ENCODE measurements around the gene EMILIN1. TPM values are rescaled to one million over a fixed set of nuclear protein-coding genes. Genes with fewer than 3 reads are reported as not detected.

The EMILIN1 gene
- total RNA-seq, 1 donor from 2014 or later, result 21.3 TPM

DNA sequence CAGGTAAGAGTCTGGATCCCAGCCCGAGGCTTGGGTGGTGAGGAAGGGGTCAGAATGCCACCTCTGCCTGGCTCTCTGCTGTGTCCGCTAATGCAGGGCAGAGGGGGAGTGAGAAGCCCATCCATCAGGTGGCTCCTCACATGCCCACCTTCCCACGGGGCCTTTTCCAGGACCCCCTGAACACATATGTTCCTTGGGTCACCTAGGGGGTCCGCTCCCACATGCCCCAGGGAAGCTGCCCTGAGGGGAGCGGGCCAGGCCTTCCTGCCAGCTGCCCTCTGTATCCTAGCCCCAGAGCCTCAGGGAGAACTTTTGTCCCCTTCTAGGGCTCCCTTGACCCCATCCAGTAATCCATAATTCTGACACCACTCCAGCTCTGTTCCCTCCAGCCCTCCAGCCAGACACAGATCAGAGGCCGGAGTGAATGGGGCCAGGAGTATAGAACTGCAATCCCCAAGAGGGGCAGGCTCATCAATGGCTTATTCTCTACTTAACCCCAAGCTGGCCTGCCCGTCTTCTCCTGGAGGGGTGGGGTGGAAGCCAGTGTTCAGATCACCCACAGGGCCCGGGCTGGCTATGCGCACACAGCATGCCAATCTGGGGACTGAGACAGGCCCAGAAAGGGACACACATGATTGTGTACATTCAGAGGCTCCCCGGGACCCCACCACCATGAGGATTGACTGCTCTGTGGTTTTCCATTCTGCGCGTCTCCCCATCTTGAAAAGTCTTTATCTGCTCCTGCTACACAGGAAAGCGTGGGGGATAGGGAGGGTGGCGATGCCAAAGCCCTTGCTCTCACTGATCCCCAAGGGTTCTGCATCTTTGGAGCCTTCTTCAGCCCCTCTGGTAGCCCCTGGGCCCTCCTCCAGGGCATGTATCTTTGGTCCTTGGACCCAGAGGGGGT is 1.1 kb downstream of the EMILIN1 start:
- DNase-seq (ENCODE audit: low read depth in 2 of 2), result no peak

DNA sequence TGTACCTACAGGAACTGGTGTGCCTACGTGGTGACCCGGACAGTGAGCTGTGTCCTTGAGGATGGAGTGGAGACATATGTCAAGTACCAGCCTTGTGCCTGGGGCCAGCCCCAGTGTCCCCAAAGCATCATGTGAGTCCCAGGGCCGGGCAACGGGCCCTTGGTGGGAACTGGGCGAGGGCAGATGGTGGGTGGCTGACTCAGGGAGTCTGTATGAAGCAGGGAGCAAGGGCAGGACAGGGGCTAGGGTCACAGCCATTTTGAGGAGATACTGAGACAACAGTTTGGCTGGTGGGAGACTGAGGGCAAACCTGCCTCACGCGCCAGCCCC is 1.7 kb downstream of the EMILIN1 start:
- DNase-seq (ENCODE audit: low read depth in 2 of 2), result no peak

DNA sequence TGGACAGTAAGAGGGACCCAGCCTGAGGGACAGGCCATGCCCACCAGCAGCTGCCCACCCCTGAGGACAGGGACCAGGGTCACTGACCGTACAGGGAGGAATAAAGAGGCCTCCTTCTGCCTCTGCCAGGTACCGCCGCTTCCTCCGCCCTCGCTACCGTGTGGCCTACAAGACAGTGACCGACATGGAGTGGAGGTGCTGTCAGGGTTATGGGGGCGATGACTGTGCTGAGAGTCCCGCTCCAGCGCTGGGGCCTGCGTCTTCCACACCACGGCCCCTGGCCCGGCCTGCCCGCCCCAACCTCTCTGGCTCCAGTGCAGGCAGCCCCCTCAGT is 2.2 kb downstream of the EMILIN1 start:
- DNase-seq (ENCODE audit: low read depth in 2 of 2), result no peak

DNA sequence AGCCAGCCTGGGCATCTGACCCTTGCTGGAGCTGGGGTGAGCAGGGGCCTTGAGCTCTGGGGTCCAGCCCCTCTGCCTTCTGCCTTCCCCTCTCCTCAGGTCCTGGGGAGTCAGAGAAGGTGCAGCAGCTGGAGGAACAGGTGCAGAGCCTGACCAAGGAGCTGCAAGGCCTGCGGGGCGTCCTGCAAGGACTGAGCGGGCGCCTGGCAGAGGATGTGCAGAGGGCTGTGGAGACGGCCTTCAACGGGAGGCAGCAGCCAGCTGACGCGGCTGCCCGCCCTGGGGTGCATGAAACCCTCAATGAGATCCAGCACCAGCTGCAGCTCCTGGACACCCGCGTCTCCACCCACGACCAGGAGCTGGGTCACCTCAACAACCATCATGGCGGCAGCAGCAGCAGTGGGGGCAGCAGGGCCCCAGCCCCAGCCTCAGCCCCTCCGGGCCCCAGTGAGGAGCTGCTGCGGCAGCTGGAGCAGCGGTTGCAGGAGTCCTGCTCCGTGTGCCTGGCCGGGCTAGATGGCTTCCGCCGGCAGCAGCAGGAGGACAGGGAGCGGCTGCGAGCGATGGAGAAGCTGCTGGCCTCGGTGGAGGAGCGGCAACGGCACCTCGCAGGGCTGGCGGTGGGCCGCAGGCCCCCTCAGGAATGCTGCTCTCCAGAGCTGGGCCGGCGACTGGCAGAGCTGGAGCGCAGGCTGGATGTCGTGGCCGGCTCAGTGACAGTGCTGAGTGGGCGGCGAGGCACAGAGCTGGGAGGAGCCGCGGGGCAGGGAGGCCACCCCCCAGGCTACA is 3.8 kb downstream of the EMILIN1 start:
- no peak for DNase-seq (ENCODE audit: low read depth in 2 of 2)

DNA sequence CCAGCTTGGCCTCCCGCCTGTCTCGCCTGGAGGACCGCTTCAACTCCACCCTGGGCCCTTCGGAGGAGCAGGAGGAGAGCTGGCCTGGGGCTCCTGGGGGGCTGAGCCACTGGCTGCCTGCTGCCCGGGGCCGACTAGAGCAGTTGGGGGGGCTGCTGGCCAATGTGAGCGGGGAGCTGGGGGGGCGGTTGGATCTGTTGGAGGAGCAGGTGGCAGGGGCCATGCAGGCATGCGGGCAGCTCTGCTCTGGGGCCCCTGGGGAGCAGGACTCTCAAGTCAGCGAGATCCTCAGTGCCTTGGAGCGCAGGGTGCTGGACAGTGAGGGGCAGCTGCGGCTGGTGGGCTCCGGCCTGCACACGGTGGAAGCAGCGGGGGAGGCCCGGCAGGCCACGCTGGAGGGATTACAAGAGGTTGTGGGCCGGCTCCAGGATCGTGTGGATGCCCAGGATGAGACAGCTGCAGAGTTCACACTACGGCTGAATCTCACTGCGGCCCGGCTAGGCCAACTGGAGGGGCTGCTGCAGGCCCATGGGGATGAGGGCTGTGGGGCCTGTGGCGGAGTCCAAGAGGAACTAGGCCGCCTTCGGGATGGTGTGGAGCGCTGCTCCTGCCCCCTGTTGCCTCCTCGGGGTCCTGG is 4.5 kb downstream of the EMILIN1 start:
- DNase-seq (ENCODE audit: low read depth in 2 of 2), result no peak

DNA sequence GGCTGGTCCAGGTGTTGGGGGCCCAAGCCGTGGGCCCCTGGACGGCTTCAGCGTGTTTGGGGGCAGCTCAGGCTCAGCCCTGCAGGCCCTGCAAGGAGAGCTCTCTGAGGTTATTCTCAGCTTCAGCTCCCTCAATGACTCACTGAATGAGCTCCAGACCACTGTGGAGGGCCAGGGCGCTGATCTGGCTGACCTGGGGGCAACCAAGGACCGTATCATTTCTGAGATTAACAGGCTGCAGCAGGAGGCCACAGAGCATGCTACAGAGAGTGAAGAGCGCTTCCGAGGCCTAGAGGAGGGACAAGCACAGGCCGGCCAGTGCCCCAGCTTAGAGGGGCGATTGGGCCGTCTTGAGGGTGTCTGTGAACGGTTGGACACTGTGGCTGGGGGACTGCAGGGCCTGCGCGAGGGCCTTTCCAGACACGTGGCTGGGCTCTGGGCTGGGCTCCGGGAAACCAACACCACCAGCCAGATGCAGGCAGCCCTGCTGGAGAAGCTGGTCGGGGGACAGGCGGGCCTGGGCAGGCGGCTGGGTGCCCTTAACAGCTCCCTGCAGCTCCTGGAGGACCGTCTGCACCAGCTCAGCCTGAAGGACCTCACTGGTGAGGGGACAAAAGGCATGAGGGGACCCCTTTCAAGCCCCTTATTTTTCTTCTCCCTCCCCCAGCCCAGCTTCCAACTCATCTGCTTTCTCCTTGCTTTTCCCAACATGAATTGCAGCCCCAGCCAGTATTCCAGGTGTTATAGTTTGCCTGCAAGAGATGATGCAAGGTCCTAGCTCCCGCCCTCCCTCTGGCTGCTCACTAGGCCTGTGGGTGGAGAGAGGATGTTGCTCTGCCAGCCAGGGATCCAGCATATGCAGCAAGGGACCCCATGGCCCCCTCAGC is 5.2 kb downstream of the EMILIN1 start:
- DNase-seq (ENCODE audit: low read depth in 2 of 2), result no peak

DNA sequence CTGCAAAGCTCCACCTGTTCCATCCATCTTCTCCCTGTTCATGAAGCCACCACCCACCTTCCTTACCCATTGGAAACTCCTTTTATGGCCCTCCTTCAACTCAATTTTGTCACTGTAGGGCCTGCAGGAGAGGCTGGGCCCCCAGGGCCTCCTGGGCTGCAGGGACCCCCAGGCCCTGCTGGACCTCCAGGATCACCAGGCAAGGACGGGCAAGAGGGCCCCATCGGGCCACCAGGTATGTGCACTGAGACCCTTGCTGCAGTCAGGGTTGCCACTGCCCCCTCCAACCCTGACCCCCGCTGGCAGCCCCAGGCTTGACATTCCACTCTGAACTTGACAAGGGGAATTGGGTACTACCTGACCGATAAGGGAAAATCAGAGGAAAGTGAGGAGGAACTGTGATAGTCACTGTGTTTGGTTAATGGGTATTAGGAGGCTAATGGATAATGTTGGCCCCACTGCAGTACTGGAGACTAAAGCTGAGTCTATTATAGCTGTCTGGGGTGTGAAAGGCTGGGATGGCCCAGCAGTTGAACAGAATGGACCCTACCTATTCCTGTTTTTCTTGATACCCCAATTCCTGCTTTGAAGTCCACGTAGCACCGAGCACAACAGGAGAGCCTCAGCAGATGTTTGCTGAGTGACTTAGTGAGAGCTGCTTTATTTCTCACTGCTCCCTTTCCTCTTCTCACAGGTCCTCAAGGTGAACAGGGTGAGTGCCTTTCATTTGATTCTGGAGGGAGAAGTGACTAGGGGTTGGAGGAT is 6.1 kb downstream of the EMILIN1 start:
- DNase-seq (ENCODE audit: low read depth in 2 of 2), result no peak

DNA sequence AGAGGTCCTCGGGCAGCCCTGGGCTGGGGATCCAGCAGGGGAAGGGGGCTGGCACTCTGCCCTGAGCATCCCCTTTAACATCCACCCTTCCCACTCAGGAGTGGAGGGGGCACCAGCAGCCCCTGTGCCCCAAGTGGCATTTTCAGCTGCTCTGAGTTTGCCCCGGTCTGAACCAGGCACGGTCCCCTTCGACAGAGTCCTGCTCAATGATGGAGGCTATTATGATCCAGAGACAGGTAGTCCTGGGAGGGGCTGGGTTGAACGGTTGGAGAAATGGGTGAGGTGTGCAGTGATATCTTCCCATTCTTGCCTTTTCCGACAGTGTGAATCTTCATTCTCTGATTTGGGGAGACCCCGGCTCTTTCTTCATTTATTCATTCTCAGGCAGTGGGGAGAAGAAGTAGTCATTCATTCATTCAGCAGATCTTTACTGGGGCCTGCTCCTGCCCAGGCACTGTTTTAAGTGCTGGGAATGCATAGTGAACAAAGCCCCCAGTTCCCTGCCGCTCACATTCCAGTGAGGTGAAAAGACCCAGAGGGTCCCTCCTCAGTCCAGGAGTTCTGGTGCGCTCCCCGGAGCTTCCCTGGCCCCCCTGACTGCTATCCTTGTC is 6.8 kb downstream of the EMILIN1 start:
- no peak for DNase-seq (ENCODE audit: low read depth in 2 of 2)

DNA sequence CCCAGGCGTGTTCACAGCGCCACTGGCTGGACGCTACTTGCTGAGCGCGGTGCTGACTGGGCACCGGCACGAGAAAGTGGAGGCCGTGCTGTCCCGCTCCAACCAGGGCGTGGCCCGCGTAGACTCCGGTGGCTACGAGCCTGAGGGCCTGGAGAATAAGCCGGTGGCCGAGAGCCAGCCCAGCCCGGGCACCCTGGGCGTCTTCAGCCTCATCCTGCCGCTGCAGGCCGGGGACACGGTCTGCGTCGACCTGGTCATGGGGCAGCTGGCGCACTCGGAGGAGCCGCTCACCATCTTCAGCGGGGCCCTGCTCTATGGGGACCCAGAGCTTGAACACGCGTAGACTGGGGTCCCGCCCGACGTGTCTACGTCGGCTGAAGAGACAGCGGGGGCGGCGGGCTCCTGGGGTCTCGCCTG is 7.3 kb downstream of the EMILIN1 start:
- DNase-seq (ENCODE audit: low read depth in 2 of 2), result peak in 1 of 2 donors; percentile 79

DNA sequence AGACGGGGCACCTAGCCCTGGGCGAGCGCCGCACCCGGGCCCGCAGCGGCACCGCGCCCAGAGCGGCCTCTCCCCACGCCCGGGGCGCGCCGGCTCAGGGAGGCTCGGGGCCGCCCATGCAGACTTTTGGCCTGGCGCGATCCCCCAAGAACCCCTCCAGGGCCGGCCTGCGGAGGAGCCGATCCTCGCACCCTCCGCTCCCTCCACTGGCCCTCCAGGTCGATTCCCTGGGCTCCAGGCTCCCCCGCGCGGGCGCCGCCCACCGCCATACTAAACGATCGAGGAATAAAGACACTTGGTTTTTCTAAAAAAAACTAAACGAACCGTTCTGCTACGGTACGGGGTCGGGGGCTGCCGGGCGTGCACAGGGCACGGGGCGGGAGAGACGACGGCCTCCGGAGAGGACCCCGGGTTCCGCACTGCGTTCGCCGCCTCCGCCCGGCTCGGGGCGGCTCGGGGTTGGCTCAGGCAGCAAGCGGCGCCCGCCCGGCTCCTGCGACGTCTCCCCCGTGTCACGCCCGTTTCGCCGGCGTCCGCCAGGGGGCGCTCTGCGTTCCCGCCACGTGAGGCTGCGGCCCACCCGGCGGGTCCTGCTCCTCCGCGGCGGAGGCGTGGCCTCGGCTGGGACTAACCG is 7.8 kb downstream of the EMILIN1 start:
- DNase-seq (ENCODE audit: low read depth in 2 of 2), result peak; percentile 75 to 92

DNA sequence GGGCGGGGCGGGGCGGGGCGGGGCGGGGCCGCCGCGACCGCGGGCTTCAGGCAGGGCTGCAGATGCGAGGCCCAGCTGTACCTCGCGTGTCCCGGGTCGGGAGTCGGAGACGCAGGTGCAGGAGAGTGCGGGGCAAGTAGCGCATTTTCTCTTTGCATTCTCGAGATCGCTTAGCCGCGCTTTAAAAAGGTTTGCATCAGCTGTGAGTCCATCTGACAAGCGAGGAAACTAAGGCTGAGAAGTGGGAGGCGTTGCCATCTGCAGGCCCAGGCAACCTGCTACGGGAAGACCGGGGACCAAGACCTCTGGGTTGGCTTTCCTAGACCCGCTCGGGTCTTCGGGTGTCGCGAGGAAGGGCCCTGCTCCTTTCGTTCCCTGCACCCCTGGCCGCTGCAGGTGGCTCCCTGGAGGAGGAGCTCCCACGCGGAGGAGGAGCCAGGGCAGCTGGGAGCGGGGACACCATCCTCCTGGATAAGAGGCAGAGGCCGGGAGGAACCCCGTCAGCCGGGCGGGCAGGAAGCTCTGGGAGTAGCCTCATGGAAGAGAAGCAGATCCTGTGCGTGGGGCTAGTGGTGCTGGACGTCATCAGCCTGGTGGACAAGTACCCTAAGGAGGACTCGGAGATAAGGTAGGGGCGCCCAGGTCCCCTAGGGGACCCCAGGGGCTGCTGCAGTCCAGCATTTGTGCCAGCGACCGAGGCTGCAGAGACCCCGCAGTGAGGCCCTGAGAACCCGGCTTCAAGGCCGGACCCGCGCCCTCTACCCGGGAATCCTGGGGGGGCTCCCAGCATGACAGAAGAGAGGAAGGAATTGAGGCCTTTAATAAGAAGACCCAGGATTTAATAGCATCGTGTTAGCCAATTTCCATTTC is 8.5 kb downstream of the EMILIN1 start, which contains the start of gene KHK:
TSS of gene KHK (plus strand) at position 49 of the 870 bp plus-strand sequence. CDS start at position 537, 488 bp downstream.
- no peak for DNase-seq (ENCODE audit: low read depth in 2 of 2)

DNA sequence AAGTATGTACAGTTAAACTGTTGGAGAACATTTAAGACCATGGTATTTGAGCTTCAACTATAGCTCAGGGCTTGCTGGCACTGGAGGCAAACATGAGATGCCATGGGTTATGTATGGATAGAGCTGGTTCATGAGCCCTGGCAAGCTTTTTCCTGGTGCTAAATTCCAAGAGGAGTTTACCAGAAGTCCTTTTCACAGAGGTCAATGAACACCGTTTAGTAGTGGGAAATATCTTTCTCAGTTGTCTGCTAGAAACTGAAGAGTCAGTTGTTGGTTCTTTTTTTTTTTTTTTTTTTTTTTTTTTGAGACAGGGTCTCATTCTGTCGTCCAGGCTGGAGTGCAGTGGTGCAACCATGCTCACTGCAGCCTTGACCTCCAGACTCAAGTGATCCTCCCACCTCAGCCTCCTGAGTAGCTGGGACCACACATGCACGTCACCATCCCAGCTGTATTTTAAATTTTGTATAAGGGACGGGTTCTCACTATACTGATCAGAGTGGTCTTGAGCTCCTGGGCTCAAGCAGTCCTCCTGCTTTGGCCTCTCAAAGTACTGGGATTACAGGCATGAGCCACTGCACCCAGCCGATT is 9.5 kb downstream of the EMILIN1 start:
- no peak for DNase-seq (ENCODE audit: low read depth in 2 of 2)

DNA sequence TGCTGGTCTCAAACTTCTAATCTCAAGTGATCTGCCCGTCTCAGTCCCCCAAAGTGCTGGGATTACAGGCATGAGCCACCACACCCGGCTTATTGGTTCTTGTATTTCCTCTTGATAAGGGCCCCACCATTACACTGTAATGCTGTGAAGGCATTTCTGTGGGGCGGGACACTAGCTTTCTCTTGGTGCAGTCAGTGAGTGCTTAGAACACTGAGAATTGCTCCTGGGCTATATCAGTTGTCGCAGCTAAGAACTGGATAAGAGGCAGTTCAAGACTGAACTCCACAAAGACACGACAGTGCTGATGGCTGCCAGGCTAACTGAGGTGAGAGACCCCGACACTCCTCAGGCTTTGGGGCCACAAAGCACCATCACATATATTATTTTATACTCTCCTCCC is 10.2 kb downstream of the EMILIN1 start:
- DNase-seq (ENCODE audit: low read depth in 2 of 2), result no peak

DNA sequence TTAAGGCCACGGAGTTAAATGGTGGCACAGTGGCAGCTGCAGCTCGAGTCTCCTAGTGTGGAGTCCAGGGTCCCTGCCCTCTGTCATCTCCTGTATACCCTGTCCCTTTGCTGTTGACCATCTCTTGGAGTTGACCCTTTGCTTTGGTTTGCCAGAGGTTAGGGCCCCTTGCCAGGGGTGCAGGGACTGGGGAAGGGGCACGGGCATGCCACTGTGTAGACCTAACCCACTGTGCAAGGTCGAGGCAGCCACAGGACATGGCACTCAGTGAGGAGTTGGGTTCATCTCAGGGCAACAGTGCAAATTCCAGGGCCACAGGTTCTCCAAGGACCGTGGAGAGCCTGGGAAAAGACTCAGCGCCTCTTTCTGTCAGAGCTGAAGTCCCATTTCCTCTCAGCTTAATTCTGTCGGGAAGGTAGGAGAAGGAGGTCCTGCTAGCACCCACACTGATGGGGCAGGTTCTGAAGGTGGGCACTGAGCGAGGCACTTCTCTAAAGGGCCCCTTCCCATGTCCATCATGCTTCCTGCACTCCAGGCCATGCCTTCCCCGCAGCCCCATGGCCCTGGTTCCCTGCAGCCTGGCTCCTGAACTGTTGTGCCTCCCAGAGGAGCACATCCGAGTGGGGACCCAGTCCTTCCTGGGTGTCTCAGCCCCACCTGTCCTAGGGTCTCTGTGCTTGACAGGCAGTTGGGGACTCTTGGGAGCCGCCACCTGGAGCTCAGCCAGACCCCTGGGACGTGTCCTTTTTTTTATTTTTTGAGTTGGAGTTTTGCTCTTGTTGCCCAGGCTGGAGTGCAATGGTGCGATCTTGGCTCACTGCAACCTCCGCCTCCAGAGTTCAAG is 10.9 kb downstream of the EMILIN1 start:
- DNase-seq (ENCODE audit: low read depth in 2 of 2), result no peak

DNA sequence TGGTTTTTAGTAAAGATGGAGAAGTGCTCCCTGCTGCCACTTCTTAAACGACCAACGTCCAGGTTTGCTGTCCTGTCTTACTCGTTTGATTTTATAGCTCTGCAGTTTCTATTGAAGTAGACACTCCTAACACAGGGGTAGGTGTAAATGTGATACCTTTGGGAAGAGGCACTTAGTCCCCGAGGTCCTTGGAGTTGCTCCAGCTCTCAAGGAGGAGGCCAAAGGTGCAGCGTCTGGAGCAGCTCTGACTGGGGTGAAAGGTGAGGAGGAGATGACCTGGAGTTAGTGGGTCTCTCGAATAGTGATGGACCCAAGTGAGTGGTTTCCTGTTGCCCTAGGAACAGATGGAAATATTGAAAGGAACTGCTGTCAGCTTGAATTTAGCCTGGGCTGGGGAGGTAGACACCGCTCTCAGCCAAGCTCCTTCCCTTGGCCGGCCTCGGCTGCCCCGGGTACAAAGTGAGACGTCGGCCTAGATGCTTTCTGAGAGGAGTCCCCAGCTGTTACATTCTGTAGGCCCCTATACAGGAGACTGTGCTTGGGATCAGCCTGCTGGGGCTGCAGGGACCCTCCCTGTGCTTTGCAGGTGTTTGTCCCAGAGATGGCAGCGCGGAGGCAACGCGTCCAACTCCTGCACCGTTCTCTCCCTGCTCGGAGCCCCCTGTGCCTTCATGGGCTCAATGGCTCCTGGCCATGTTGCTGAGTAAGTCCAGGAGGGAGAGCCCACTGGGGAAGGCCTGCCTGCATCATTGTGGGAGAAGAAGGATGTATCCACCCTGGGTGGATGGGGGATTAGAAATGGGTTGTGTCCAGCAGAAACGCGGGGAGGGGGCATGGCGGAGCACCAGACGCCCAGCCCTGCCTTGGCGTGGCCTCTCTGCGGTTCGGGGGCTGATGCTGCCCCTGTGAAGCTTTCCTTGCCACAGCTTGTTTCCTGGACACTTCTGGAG is 13.6 kb downstream of the EMILIN1 start:
- DNase-seq (ENCODE audit: low read depth in 2 of 2), result no peak

Data from dermis microvascular lymphatic vessel endothelial cell (primary cell).